Prostate gland (tissue), 2 donors: ENCODE measurements around the gene VPS8. TPM values are rescaled to one million over a fixed set of nuclear protein-coding genes. Genes with fewer than 3 reads are reported as not detected.
A peak's percentile ranks its signal among the peaks of the same experiment; 100 is the strongest.

ENCODE experiments used
- DNase-seq: peaks from one replicate; pipeline ENCODE4 v3.0.0-alpha.2; 2019; ENCODE audit warnings: low spot score
- H3K27ac ChIP-seq, 2 donors: fragments of 200-600 bp; sonication (generic); 2 replicates each; pipeline ENCODE4 v1.5.1; 2017 to 2019
- H3K27me3 ChIP-seq: fragments of 200-600 bp; sonication (generic); replicated peaks from 2 replicates; pipeline ENCODE4 v1.5.1; 2019; ENCODE audit not compliant: insufficient read depth
- H3K36me3 ChIP-seq, 2 donors: fragments of 200-600 bp; sonication (generic); 1 replicate in 1 of 2; 2 replicates in 1 of 2; pipeline versions ENCODE4 v1.5.1 to v1.8.1; 2017 to 2019
- H3K4me1 ChIP-seq: fragments of 200-600 bp; sonication (generic); replicated peaks from 2 replicates; pipeline ENCODE4 v1.5.1; 2019
- H3K4me3 ChIP-seq, 2 donors: fragments of 200-600 bp; sonication (generic); 2 replicates each; pipeline ENCODE4 v1.5.1; 2017 to 2019
- H3K9me3 ChIP-seq: fragments of 200-600 bp; sonication (generic); 2 replicates; pipeline ENCODE4 v1.5.1; 2017
- CTCF ChIP-seq, 4 experiments: fragments of 200-600 bp in 2 of 4; fragments of 450-650 bp in 2 of 4; sonication (generic) in 2 of 4; IDR thresholded peaks; 1 replicate in 3 of 4; 2 replicates in 1 of 4; pipeline ENCODE4 v1.5.1; 2016 to 2019; ENCODE audit warnings: antibody characterized with exemption in 4 of 4, mild to moderate bottlenecking in 2 of 4, moderate library complexity in 2 of 4
- POLR2A ChIP-seq: fragments of 450-650 bp; IDR thresholded peaks from one replicate; pipeline ENCODE4 v1.6.1; 2016; ENCODE audit warnings: antibody characterized with exemption, mild to moderate bottlenecking
- POLR2AphosphoS5 ChIP-seq: sonication (generic); formaldehyde crosslinking; IDR thresholded peaks from one replicate; pipeline ENCODE4 v1.6.1; 2017; ENCODE audit warnings: antibody characterized with exemption
- WGBS: methylation state at CpG from one replicate; pipeline ENCODE4 v1.1.5; 2018; 5-methylcytosine and 5-hydroxymethylcytosine counted together
- intact Hi-C: fragments of 100-400 bp; cut with DNase I; formaldehyde crosslinking; loops from one replicate; pipeline ENCODE4 v1.14.2; 2022
- total RNA-seq, 2 donors: library from RNA; depleted of rRNA; stranded (reverse); fragments of >200 nt; gene quantifications; one replicate each; pipeline ENCODE4 v1.1.0, GENCODE V29; 2016

The VPS8 gene
- total RNA-seq, 2 donors from 2014 or later = 36.7 to 70.6 TPM

DNA sequence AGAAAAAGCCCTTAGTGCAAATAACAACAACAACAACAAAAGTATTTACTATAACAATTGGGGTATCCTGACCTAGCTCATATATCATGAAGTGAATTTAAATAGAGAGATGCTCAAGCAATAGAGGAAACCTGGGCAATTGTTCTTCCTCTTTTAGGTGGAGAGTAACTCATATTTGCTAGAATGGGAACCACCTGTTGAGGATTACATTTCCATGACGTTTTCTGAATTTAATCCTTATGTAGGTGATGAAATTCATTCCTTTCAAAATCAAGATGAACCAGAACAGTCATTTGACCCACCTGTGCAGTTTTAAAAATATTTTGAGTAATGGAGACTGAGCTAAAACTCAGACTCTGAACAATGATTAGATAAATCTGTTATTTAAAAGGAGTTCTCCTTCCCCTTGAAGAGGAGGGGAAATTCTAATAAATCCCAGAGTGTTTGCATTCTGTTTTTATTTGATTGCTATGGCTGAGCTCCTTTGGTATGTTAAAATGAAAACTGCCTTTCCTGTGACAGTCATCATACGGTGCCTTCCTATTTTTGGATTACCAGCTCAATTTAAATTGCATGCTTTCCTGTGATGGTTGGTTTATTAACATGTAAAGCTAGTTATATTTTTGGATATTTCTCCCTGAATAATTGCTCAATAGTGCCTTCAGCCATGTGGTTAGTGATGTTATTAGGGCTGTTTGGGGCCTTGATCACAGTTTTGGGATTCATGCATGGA is 24.3 kb downstream of the VPS8 start:
- Histone ChIP-seq H3K4me3 (no peak overlapping the region), H3K4me1 (no peaks in the 10 kb centered on the region), H3K27ac (no peak overlapping the region), H3K9me3 (no peaks in the 10 kb centered on the region), H3K36me3 (no peaks in the 10 kb centered on the region), H3K27me3 (no peaks in the 10 kb centered on the region)
- intact Hi-C loops = no loop called here
- 22% methylated on average over 2 of the region's 2 CpGs for WGBS
- TF ChIP-seq POLR2A = no peak
- TF ChIP-seq CTCF (IDR thresholded peaks at IDR 0.05) = peak in 1 of 4 experiments; percentile 5
- TF ChIP-seq POLR2AphosphoS5 = peak; percentile 12
- no peak for DNase-seq

DNA sequence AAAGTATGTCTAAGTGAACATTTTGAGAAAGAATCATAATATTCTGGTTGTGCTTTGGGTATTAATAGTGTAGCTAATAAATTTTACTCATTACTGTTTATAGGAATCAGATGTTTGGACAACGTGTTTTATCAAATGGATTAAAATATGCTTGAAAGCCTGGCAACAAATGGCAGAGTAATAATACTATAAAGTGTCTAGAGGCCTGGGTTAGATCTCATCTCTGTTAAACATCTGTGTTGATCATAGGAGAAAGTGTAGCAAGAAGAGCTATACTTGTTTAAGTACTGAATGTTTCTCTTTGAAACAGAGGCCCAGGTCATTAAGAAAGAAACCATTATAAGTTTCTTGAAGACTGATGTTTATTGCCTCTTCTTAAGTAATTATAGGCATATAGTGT is 30.5 kb downstream of the VPS8 start:
- WGBS = 22% methylated on average over 1 of the region's 1 CpG
- no peaks in the 10 kb centered on the region for H3K9me3 ChIP-seq
- H3K4me3 ChIP-seq = no peak overlapping the region
- H3K4me1 ChIP-seq = peaks cover 4% of the 10 kb centered on the region
- no peaks in the 10 kb centered on the region for H3K27me3 ChIP-seq
- no peak for TF ChIP-seq POLR2AphosphoS5
- TF ChIP-seq CTCF (IDR thresholded peaks at IDR 0.05) = no peak
- TF ChIP-seq POLR2A = no peak
- H3K36me3 ChIP-seq = no peaks in the 10 kb centered on the region
- H3K27ac ChIP-seq = no peak overlapping the region
- DNase-seq = no peak
- intact Hi-C loops = no loop called here

- H3K4me1 ChIP-seq = peaks cover 4% of the 10 kb centered on the region
- H3K9me3 ChIP-seq = no peaks in the 10 kb centered on the region
- intact Hi-C loops = no loop called here
- no peak overlapping the region for H3K4me3 ChIP-seq
- no peaks in the 10 kb centered on the region for H3K27me3 ChIP-seq
- DNase-seq = no peak
- H3K36me3 ChIP-seq = no peaks in the 10 kb centered on the region
- H3K27ac ChIP-seq = no peak overlapping the region
- TF ChIP-seq CTCF (IDR thresholded peaks at IDR 0.05) = no peak
- TF ChIP-seq POLR2A = no peak
- no peak for TF ChIP-seq POLR2AphosphoS5
Measured at GRCh38 chr3:184845819-184846218, 33.9 kb downstream of the VPS8 start.

DNA sequence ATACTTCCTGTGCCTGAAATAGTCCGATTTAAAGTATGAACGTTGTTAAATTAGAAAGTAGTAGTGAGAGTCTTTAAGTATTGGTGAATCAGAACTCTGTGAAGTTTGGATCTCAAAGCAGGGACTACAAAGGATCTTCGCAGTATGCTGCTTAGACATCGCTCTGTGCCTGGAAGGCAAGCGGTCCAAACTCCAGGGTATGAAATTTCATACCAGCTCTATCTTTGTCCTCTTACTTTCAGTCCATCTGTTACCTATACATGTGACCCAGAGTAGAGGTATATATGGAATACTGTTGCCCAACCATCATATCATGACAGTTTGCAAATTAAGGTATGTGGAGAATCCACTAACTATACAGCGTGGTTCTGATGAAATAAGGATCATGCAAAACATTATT is 34.5 kb downstream of the VPS8 start:
- no peak overlapping the region for H3K27ac ChIP-seq
- 92% methylated on average over 6 of the region's 6 CpGs for WGBS
- H3K27me3 ChIP-seq = no peaks in the 10 kb centered on the region
- H3K4me1 ChIP-seq = peaks cover 4% of the 10 kb centered on the region
- no peak overlapping the region for H3K4me3 ChIP-seq
- H3K9me3 ChIP-seq = no peaks in the 10 kb centered on the region
- H3K36me3 ChIP-seq = no peaks in the 10 kb centered on the region
- no peak for TF ChIP-seq POLR2A
- TF ChIP-seq CTCF (IDR thresholded peaks at IDR 0.05) = no peak
- TF ChIP-seq POLR2AphosphoS5 = no peak
- DNase-seq = no peak
- intact Hi-C loops = no loop called here

DNA sequence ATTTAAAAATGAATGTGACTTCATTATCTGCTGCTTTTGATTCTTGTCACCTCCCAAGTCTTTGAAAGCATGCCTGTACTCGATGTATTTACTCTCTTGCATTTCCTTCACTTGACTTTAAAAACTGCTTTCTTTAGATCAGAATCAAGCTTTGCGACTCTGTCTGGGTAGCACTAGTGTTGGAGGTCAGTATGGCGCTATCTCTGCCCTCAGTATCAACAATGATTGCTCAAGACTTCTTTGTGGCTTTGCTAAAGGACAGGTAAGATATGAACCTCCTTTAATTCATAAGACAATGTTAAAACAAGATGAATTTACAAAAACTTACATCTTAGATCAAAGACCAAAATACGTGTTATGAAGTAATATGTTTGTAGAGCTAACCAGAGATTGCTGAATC is 37.0 kb downstream of the VPS8 start:
- intact Hi-C loops = no loop called here

More for the DNA sequence above, 37.0 kb downstream of the VPS8 start:
- peaks cover 0 to under 1% of the 10 kb centered on the region in 2 donors for H3K36me3 ChIP-seq
- no peaks in the 10 kb centered on the region for H3K9me3 ChIP-seq
- no peak overlapping the region for H3K27ac ChIP-seq
- DNase-seq = no peak
- WGBS = 72% methylated on average over 4 of the region's 4 CpGs
- H3K27me3 ChIP-seq = no peaks in the 10 kb centered on the region
- TF ChIP-seq POLR2A (no peak), CTCF (IDR thresholded peaks at IDR 0.05) (no peak), POLR2AphosphoS5 (no peak)
- H3K4me3 ChIP-seq = no peak overlapping the region
- no peaks in the 10 kb centered on the region for H3K4me1 ChIP-seq
